Transverse colon (tissue), 3 donors: ENCODE data around the gene LRFN5.

Source experiments
- CTCF ChIP-seq, 5 experiments: fragments of 200-600 bp in 3 of 5; fragments of 450-650 bp in 2 of 5; sonication (generic) in 3 of 5; IDR thresholded peaks; 1 replicate in 2 of 5; 2 replicates in 3 of 5; pipeline ENCODE4 v1.5.1; 2016 to 2017; ENCODE audit warnings: antibody characterized with exemption in 5 of 5, inconsistent platforms in 3 of 5, mild to moderate bottlenecking in 2 of 5, moderate library complexity in 1 of 5
- POLR2A ChIP-seq: fragments of 450-650 bp; IDR thresholded peaks from one replicate; pipeline ENCODE4 v1.6.1; 2016; ENCODE audit warnings: antibody characterized with exemption, mild to moderate bottlenecking, moderate library complexity

GRCh38 chr14:41629876-41630275 is 23.2 kb downstream of the LRFN5 start:
- TF ChIP-seq CTCF (IDR thresholded peaks at IDR 0.05) (no peak), POLR2A (no peak)
